IMR-90 (cell line): ENCODE results near the gene NT5M. TPM values are rescaled to one million over a fixed set of nuclear protein-coding genes. Genes with fewer than 3 reads are reported as not detected.

Experiments used
- ATAC-seq: fragments of 200-7000 bp; cut with Tn5 transposase; 2 replicates; pipeline ENCODE4 v1.9.1; 2020; ENCODE audit warnings: low read depth, mild to moderate bottlenecking, moderate library complexity
- BruUV-seq: library from RNA; stranded (reverse); fragments of 400-500 nt; replicated peaks from 2 replicates; lab custom pipeline; 2021; lab: Mats Ljungman, UMichigan
- CTCF ChIA-PET: fragments of 300-600 bp; formaldehyde crosslinking; extraction: SDS; loops from one replicate; lab custom pipeline; 2021; ENCODE audit warnings: antibody characterized with exemption; lab: Yijun Ruan, JAX
- POLR2A ChIA-PET: fragments of 300-600 bp; sonication (Branson Sonifier 250); formaldehyde crosslinking; loops from one replicate; lab custom pipeline; 2022; ENCODE audit warnings: antibody characterized with exemption; ENCODE audit not compliant: unreplicated experiment; lab: Charles Lee
- DNase-seq: peaks from one replicate; pipeline ENCODE4 v3.0.0; 2013
- H2AFZ ChIP-seq: replicated peaks from 2 replicates; pipeline ENCODE3; 2013; ENCODE audit warnings: low read length, mild to moderate bottlenecking; ENCODE audit not compliant: poor library complexity
- H2AK5ac ChIP-seq: 2 replicates; pipeline ENCODE4 v1.6.1; 2013; ENCODE audit warnings: low read depth, low read length, inconsistent platforms
- H2AK9ac ChIP-seq: replicated peaks from 2 replicates; pipeline ENCODE3; 2013; ENCODE audit warnings: mild to moderate bottlenecking, low read depth, low read length, moderate library complexity; ENCODE audit not compliant: poor library complexity
- H2BK120ac ChIP-seq: 2 replicates; pipeline ENCODE4 v1.6.1; 2013; ENCODE audit warnings: low read depth, low read length, inconsistent platforms
- H2BK15ac ChIP-seq: 3 replicates; pipeline ENCODE4 v1.6.1; 2013; ENCODE audit warnings: low read depth, low read length, inconsistent platforms
- H2BK20ac ChIP-seq: 2 replicates; pipeline ENCODE4 v1.6.1; 2013; ENCODE audit warnings: low read depth, mild to moderate bottlenecking, inconsistent platforms, low read length, moderate library complexity
- H2BK5ac ChIP-seq: 2 replicates; pipeline ENCODE4 v1.6.1; 2013; ENCODE audit warnings: mild to moderate bottlenecking, low read depth, low read length, inconsistent platforms; ENCODE audit not compliant: poor library complexity, severe bottlenecking
- H3K14ac ChIP-seq: replicated peaks from 2 replicates; pipeline ENCODE4 v1.6.1; 2013; ENCODE audit warnings: low read depth, low read length, inconsistent platforms
- H3K18ac ChIP-seq: 2 replicates; pipeline ENCODE4 v1.6.1; 2013; ENCODE audit warnings: low read depth, low read length, control low read depth
- H3K23ac ChIP-seq: 2 replicates; pipeline ENCODE4 v1.6.1; 2013; ENCODE audit warnings: low read depth, low read length, inconsistent platforms
- H3K27ac ChIP-seq: 2 replicates; pipeline ENCODE4 v1.5.1; 2013; ENCODE audit warnings: mild to moderate bottlenecking, control low read depth, low read length; ENCODE audit not compliant: insufficient read depth
- H3K27me3 ChIP-seq: 2 replicates; pipeline ENCODE4 v1.6.1; 2013; ENCODE audit warnings: low read length; ENCODE audit not compliant: control insufficient read depth, insufficient read depth
- H3K36me3 ChIP-seq: 2 replicates; pipeline ENCODE4 v1.6.1; 2013; ENCODE audit warnings: low read length, mixed read lengths; ENCODE audit not compliant: control insufficient read depth, insufficient read depth
- H3K4ac ChIP-seq: 2 replicates; pipeline ENCODE4 v1.6.1; 2013; ENCODE audit warnings: low read depth, low read length, inconsistent platforms
- H3K4me1 ChIP-seq: 2 replicates; pipeline ENCODE4 v1.6.1; 2013; ENCODE audit warnings: low read length, mixed read lengths; ENCODE audit not compliant: control insufficient read depth, insufficient read depth
- H3K4me2 ChIP-seq: 2 replicates; pipeline ENCODE4 v1.6.1; 2013; ENCODE audit warnings: low read depth, mild to moderate bottlenecking, control low read depth, low read length, moderate library complexity
- H3K4me3 ChIP-seq: 2 replicates; pipeline ENCODE4 v1.5.1; 2013; ENCODE audit warnings: low read depth, mild to moderate bottlenecking, control low read depth, low read length, moderate library complexity; ENCODE audit not compliant: insufficient read depth
- H3K56ac ChIP-seq: 2 replicates; pipeline ENCODE4 v1.6.1; 2013; ENCODE audit warnings: low read length, inconsistent platforms; ENCODE audit not compliant: insufficient read depth; ENCODE audit errors: extremely low read depth
- H3K79me1 ChIP-seq, 2 experiments: 2 replicates each; pipeline ENCODE4 v1.6.1; 2013; ENCODE audit warnings: low read length in 2 of 2, inconsistent platforms in 1 of 2, low read depth in 1 of 2
- H3K9ac ChIP-seq: 2 replicates; pipeline ENCODE4 v1.6.1; 2013; ENCODE audit warnings: low read depth, low read length, control low read depth
- H3K9me1 ChIP-seq: 2 replicates; pipeline ENCODE4 v1.6.1; 2013; ENCODE audit warnings: low read length, inconsistent platforms; ENCODE audit not compliant: insufficient read depth
- H3K9me3 ChIP-seq: 2 replicates; pipeline ENCODE4 v1.6.1; 2013; ENCODE audit warnings: low read length; ENCODE audit not compliant: control insufficient read depth, insufficient read depth
- H4K20me1 ChIP-seq: 2 replicates; pipeline ENCODE4 v1.6.1; 2013; ENCODE audit warnings: low read length, inconsistent platforms; ENCODE audit not compliant: insufficient read depth
- H4K5ac ChIP-seq: 2 replicates; pipeline ENCODE4 v1.6.1; 2013; ENCODE audit warnings: mild to moderate bottlenecking, low read depth, low read length, control low read depth
- H4K8ac ChIP-seq, 2 experiments: 2 replicates each; pipeline ENCODE4 v1.6.1; 2013; ENCODE audit warnings: low read depth in 2 of 2, low read length in 2 of 2, control low read depth in 1 of 2, inconsistent platforms in 1 of 2
- H4K91ac ChIP-seq: 2 replicates; pipeline ENCODE4 v1.6.1; 2013; ENCODE audit warnings: low read depth, low read length, inconsistent platforms; ENCODE audit not compliant: insufficient read depth
- FOS ChIP-seq: fragments of 150-350 bp; IDR thresholded peaks from 2 replicates; pipeline ENCODE4 v1.6.1; 2016; ENCODE audit warnings: low read depth, low read length
- MAFK ChIP-seq: IDR thresholded peaks from 2 replicates; pipeline ENCODE4 v1.6.1; 2012; ENCODE audit warnings: low read depth, low read length, improper control_type of control experiment
- MXI1 ChIP-seq: IDR thresholded peaks from 2 replicates; pipeline ENCODE4 v1.6.1; 2012; ENCODE audit warnings: low read depth, mild to moderate bottlenecking, low read length, moderate library complexity, borderline replicate concordance
- WGBS, 2 experiments: methylation state at CpG; one replicate each; pipeline versions ENCODE4 v1.1.5 to v1.1.7; 2013; ENCODE audit warnings: missing lambda C conversion rate in 2 of 2; ENCODE audit not compliant: insufficient read length in 1 of 2; ENCODE audit errors: extremely low coverage in 2 of 2; 5-methylcytosine and 5-hydroxymethylcytosine counted together
- dilution Hi-C: fragments of 300-500 bp; cut with HindIII; formaldehyde crosslinking; loops from one replicate; pipeline ENCODE4 v1.14.3; 2018; ENCODE audit warnings: low sequenced_read_pairs; ENCODE audit not compliant: unreplicated experiment
- in situ Hi-C: fragments of 300-500 bp; cut with MboI; formaldehyde crosslinking; loops from 3 replicates; pipeline ENCODE4 v1.14.3; 2019; ENCODE audit warnings: low sequenced_read_pairs, inconsistent platforms, mixed read lengths
- intact Hi-C: fragments of 100-400 bp; cut with micrococcal nuclease; formaldehyde crosslinking; loops from 2 replicates; pipeline ENCODE4 v1.10.0; 2022
- polyA plus RNA-seq, 3 experiments: library from polyadenylated mRNA; depleted of rRNA; stranded (reverse); fragments of >200 nt; gene quantifications; 2 replicates each; pipeline ENCODE4 v1.2.3, GENCODE V29; 2012; ENCODE audit warnings: low replicate concordance in 1 of 3
- total RNA-seq: library from RNA; depleted of rRNA; stranded (reverse); fragments of >200 nt; gene quantifications from 2 replicates; pipeline ENCODE4 v1.2.3, GENCODE V29; 2012
- TF ChIP-seq, protein P1 (sequence below): fragments of 150-350 bp; IDR thresholded peaks from 2 replicates; pipeline ENCODE4 v1.6.1; 2017; ENCODE audit warnings: mild to moderate bottlenecking, antibody characterized with exemption, low read length, low read depth
- TF ChIP-seq, protein P2 (sequence below): fragments of 150-350 bp; IDR thresholded peaks from 2 replicates; pipeline ENCODE4 v1.6.1; 2016; ENCODE audit warnings: low read depth, mild to moderate bottlenecking, low read length, moderate library complexity, borderline replicate concordance

NT5M gene
- total and polyA plus RNA-seq, 2 of the 4 experiments (the other 2 are of a cell fraction), result 0.18 to 0.32 TPM

DNA sequence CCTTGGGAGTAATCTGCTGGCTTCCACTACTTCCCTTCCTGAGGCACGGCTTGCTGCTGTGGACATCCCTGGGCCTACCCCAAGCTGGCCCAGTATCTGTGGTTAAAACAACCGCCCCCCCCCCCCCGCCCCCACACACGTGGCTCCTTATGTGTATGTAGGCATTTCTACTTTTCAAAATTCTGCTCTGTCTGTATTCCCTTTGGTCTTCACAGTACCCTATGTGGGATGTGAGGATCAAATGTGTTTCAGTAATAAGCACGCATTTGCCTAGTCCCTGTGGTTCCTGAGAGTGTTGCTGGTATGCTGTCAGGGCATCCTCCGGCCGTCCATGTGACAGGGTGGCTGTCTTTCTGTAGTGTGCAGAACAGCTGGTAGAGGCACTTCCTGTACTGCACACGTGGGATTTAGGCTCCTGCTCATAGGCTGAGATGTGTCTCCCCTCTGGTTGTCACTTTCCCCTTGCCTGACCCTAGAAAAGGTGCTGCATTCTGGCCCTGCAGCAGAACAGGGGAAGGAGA lies 2.2 kb downstream of the NT5M start:
- peak overlapping the region; percentile 52 for H2AFZ ChIP-seq
- no peak overlapping the region for H3K4ac ChIP-seq
- no peak overlapping the region for H2BK5ac ChIP-seq
- H3K79me1 ChIP-seq, result no peaks in the 10 kb centered on the region
- CTCF ChIA-PET, result no interaction called here
- no peak for DNase-seq
- intact Hi-C loops, result no loop called here
- no peak overlapping the region for H3K56ac ChIP-seq
- no peak for ATAC-seq
- no peak overlapping the region for H3K27ac ChIP-seq
- H3K18ac ChIP-seq, result no peak overlapping the region
- in situ Hi-C loops, result no loop called here
- H2BK120ac ChIP-seq, result no peak overlapping the region
- no peak overlapping the region for H4K5ac ChIP-seq
- peaks cover 3% of the 10 kb centered on the region for H3K4me1 ChIP-seq
- 0 out of 2 replicates have a peak overlapping the region, but pooled peaks have one; percentile 24 for H3K23ac ChIP-seq
- H4K91ac ChIP-seq, result no peak overlapping the region
- H3K9me3 ChIP-seq, result no peaks in the 10 kb centered on the region
- H3K9ac ChIP-seq, result no peak overlapping the region
- H3K4me2 ChIP-seq, result no peak overlapping the region
- H4K8ac ChIP-seq, result no peak overlapping the region
- no peaks in the 10 kb centered on the region; the same call in 1 of the 2 replicates for H3K9me1 ChIP-seq
- no peak overlapping the region for H2BK15ac ChIP-seq
- dilution Hi-C loops, result no loop called here
- H3K27me3 ChIP-seq, result no peaks in the 10 kb centered on the region; the same call in 1 of the 2 replicates
- WGBS, 2 experiments, result 37% methylated on average over 4 of the region's 8 CpGs; no CpG with 5 or more reads in 1 of the 2 experiments
- peak overlapping the region; percentile 73 for H2AK9ac ChIP-seq
- no peaks in the 10 kb centered on the region for H3K36me3 ChIP-seq
- H4K20me1 ChIP-seq, result no peaks in the 10 kb centered on the region
- no peak overlapping the region for H2AK5ac ChIP-seq
- no peak overlapping the region for H3K4me3 ChIP-seq
- no peak overlapping the region for H2BK20ac ChIP-seq
- no TSS peak for BruUV-seq
- POLR2A ChIA-PET, result no interaction called here
- no peak overlapping the region for H3K14ac ChIP-seq
- TF ChIP-seq, protein P1, sequence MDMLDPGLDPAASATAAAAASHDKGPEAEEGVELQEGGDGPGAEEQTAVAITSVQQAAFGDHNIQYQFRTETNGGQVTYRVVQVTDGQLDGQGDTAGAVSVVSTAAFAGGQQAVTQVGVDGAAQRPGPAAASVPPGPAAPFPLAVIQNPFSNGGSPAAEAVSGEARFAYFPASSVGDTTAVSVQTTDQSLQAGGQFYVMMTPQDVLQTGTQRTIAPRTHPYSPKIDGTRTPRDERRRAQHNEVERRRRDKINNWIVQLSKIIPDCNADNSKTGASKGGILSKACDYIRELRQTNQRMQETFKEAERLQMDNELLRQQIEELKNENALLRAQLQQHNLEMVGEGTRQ, result peak; percentile 73
- TF ChIP-seq, protein P2, sequence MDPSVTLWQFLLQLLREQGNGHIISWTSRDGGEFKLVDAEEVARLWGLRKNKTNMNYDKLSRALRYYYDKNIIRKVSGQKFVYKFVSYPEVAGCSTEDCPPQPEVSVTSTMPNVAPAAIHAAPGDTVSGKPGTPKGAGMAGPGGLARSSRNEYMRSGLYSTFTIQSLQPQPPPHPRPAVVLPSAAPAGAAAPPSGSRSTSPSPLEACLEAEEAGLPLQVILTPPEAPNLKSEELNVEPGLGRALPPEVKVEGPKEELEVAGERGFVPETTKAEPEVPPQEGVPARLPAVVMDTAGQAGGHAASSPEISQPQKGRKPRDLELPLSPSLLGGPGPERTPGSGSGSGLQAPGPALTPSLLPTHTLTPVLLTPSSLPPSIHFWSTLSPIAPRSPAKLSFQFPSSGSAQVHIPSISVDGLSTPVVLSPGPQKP, result no peak
- no peak for TF ChIP-seq MXI1
- TF ChIP-seq MAFK, result no peak
- TF ChIP-seq FOS, result no peak
